ENCODE data around the gene OR1G1.
"Not testable (repeated sequence)": the region's sequence is repeated elsewhere in the genome, so short reads cannot be mapped to it uniquely, and the experiment has no call there.

The OR1G1 gene

GRCh38 chr17:3127451-3127850 lies at the start of gene OR1G1:
Gene OR1G1 (minus strand): TSS chr17:3127551. CDS start chr17:3127551, 0 bp downstream.
- DNase-seq (ENCODE audit: low read depth in 2 of 2): no peak

- DNase-seq (ENCODE audit: low read depth in 2 of 2): no peak
Measured at GRCh38 chr17:3167574-3167973, 40.2 kb upstream of the OR1G1 start.

- DNase-seq (ENCODE audit: low read depth in 2 of 2): no peak
Measured at GRCh38 chr17:3157218-3157617, 29.9 kb upstream of the OR1G1 start.

GRCh38 chr17:3137494-3137893 lies 10.1 kb upstream of the OR1G1 start:
- not testable (repeated sequence) for DNase-seq (ENCODE audit: low read depth in 2 of 2)

- no peak for DNase-seq (ENCODE audit: low read depth in 2 of 2)
Measured at GRCh38 chr17:3104322-3104721, 23.0 kb downstream of the OR1G1 start, which contains the start of gene OR1D2. Gene OR1D2 (minus strand): TSS chr17:3104422. CDS start chr17:3092996, 11,426 bp downstream.
